Lung (tissue), 12 donors: ENCODE measurements around the gene NUP205. TPM values are rescaled to one million over a fixed set of nuclear protein-coding genes. Genes with fewer than 3 reads are reported as not detected.

Experiments
- ATAC-seq: fragments of 200-7000 bp; cut with Tn5 transposase; one replicate; pipeline ENCODE4 v1.9.1; 2020; ENCODE audit warnings: moderate number of reproducible peaks; ENCODE audit not compliant: insufficient read depth, low FRiP score
- DNase-seq, 3 donors: peaks; one replicate each; pipeline ENCODE4 v3.0.0-alpha.2; 2013 to 2017
- H3K27ac ChIP-seq, 2 donors: one replicate each; pipeline ENCODE4 v1.5.1; 2013; ENCODE audit warnings: mild to moderate bottlenecking in 2 of 2, moderate library complexity in 2 of 2, control low read depth in 1 of 2, inconsistent platforms in 1 of 2, low read depth in 1 of 2, low read length in 1 of 2
- H3K27me3 ChIP-seq, 3 donors: one replicate each; pipeline ENCODE4 v1.5.1; 2013; ENCODE audit warnings: low read length in 2 of 3; ENCODE audit not compliant: control insufficient read depth in 3 of 3, insufficient read depth in 3 of 3
- H3K36me3 ChIP-seq, 4 donors: one replicate each; pipeline ENCODE4 v1.5.1; 2013; ENCODE audit warnings: low read length in 4 of 4, mild to moderate bottlenecking in 1 of 4, moderate library complexity in 1 of 4; ENCODE audit not compliant: control insufficient read depth in 4 of 4, insufficient read depth in 4 of 4
- H3K4me1 ChIP-seq, 5 donors: one replicate each; pipeline ENCODE4 v1.5.1; 2013; ENCODE audit warnings: low read length in 5 of 5, mild to moderate bottlenecking in 2 of 5, moderate library complexity in 1 of 5; ENCODE audit not compliant: control insufficient read depth in 5 of 5, insufficient read depth in 5 of 5
- H3K4me3 ChIP-seq: one replicate; pipeline ENCODE4 v1.5.1; 2013; ENCODE audit warnings: mild to moderate bottlenecking, control low read depth, moderate library complexity
- H3K9ac ChIP-seq, 2 donors: one replicate each; pipeline ENCODE4 v1.5.1; 2013; ENCODE audit warnings: low read length in 2 of 2, control low read depth in 1 of 2; ENCODE audit not compliant: insufficient read depth in 1 of 2
- H3K9me3 ChIP-seq, 4 donors: one replicate each; pipeline ENCODE4 v1.5.1; 2013; ENCODE audit warnings: low read length in 3 of 4, mild to moderate bottlenecking in 1 of 4, moderate library complexity in 1 of 4; ENCODE audit not compliant: control insufficient read depth in 4 of 4, insufficient read depth in 3 of 4
- WGBS, 2 donors: extraction: QIAGEN DNeasy Blood & Tissue Kit; methylation state at CpG; one replicate each; pipeline ENCODE4 v1.1.7; 2013; 5-methylcytosine and 5-hydroxymethylcytosine counted together
- polyA plus RNA-seq, 2 donors: library from polyadenylated mRNA; stranded (reverse); fragments of 200-250 nt; gene quantifications; one replicate each; pipeline ENCODE4 v1.2.1, GENCODE V29; 2013
- total RNA-seq, 2 donors: library from RNA; depleted of rRNA in 1 of 2; stranded (reverse); fragments of >200 nt in 1 of 2; gene quantifications; one replicate each; pipeline ENCODE4 v1.2.1, GENCODE V29; 2014 to 2021
- TF ChIP-seq, protein P1 (sequence below): IDR thresholded peaks from 2 replicates; pipeline ENCODE4 v1.5.1; 2012; ENCODE audit warnings: mild to moderate bottlenecking; ENCODE audit errors: control extremely low read depth, extremely low read depth
- donor health status: control.
- donor health status: control.
- donor health status: Bipolar disorder and iron deficiency.
- donor health status: healthy.
- donor health status: DM: yes; HTN: yes; CAD: no.

The NUP205 gene
- total and polyA plus RNA-seq, 4 donors, result 23.1 to 41.2 (median 34.4) TPM

GRCh38 chr7:135650831-135651573 is 93.3 kb downstream of the NUP205 start:
- Histone ChIP-seq H3K9me3 (no peaks in the 10 kb centered on the region), H3K36me3 (peaks cover 0 to 14% (median 11%) of the 10 kb centered on the region in 4 donors), H3K4me1 (no peaks in the 10 kb centered on the region), H3K27ac (peak overlapping the region in 1 of 2 donors; percentile 26), H3K9ac (no peak overlapping the region), H3K4me3 (no peak overlapping the region), H3K27me3 (no peaks in the 10 kb centered on the region)
- TF ChIP-seq, protein P1, sequence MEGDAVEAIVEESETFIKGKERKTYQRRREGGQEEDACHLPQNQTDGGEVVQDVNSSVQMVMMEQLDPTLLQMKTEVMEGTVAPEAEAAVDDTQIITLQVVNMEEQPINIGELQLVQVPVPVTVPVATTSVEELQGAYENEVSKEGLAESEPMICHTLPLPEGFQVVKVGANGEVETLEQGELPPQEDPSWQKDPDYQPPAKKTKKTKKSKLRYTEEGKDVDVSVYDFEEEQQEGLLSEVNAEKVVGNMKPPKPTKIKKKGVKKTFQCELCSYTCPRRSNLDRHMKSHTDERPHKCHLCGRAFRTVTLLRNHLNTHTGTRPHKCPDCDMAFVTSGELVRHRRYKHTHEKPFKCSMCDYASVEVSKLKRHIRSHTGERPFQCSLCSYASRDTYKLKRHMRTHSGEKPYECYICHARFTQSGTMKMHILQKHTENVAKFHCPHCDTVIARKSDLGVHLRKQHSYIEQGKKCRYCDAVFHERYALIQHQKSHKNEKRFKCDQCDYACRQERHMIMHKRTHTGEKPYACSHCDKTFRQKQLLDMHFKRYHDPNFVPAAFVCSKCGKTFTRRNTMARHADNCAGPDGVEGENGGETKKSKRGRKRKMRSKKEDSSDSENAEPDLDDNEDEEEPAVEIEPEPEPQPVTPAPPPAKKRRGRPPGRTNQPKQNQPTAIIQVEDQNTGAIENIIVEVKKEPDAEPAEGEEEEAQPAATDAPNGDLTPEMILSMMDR, result no peak
- WGBS, 2 donors, result 64 to 73% methylated on average over 15 of the region's 15 CpGs
- peak; percentile 56 for ATAC-seq
- peak in 2 of 3 donors; percentile 20 to 52 for DNase-seq

- ATAC-seq (no peak), DNase-seq (no peak)
These were observed 95.8 kb downstream of the NUP205 start for GRCh38 chr7:135653340-135654080.

DNA sequence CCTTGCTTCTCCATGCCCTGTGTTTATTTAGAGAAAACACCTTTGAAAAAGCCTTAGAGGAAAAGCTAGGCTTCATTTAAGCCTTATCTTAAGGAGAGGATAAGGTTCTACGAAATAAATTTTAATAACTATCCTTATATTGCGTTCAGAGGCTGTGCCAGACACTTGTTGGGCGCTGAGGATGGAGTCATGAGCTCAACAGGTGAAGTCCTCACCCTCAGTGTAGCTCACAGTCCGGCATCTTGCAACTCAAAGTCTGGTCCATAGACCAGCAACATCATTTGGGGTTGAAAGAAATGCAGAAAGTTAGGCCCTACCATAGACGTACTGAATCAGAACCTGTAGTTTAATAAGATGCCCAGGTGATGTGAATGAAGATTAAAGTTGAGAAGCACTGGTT is 100.8 kb downstream of the NUP205 start:
- Histone ChIP-seq H3K4me3 (no peak overlapping the region), H3K27ac (no peak overlapping the region), H3K9ac (no peak overlapping the region), H3K36me3 (peaks cover 0 to 3% (median 0%) of the 10 kb centered on the region in 4 donors), H3K27me3 (no peaks in the 10 kb centered on the region), H3K9me3 (no peaks in the 10 kb centered on the region), H3K4me1 (peaks cover 0 to 13% (median 6%) of the 10 kb centered on the region in 5 donors)
- no peak for DNase-seq
- no peak for ATAC-seq
- TF ChIP-seq, protein P1, result no peak
- 86 to 97% methylated on average over 5 of the region's 5 CpGs for WGBS, 2 donors

More at GRCh38 chr7:135653340-135654080, 95.8 kb downstream of the NUP205 start:
- Histone ChIP-seq H3K9ac (no peak overlapping the region), H3K9me3 (no peaks in the 10 kb centered on the region), H3K27me3 (no peaks in the 10 kb centered on the region), H3K4me1 (no peaks in the 10 kb centered on the region), H3K27ac (no peak overlapping the region), H3K4me3 (no peak overlapping the region), H3K36me3 (peaks cover 0 to 9% (median 0%) of the 10 kb centered on the region in 4 donors)
- 90 to 97% methylated on average over 12 of the region's 12 CpGs for WGBS, 2 donors
- TF ChIP-seq, protein P1, result no peak
